Measurements from ENCODE around the gene PSME3.
"Not testable (repeated sequence)": the region's sequence is repeated elsewhere in the genome, so short reads cannot be mapped to it uniquely, and the experiment has no call there.

The PSME3 gene

GRCh38 chr17:42851371-42852240 lies 18.4 kb downstream of the PSME3 start:
- DNase-seq, result not testable (repeated sequence)

GRCh38 chr17:42852351-42852750 lies 19.2 kb downstream of the PSME3 start:
- DNase-seq, result no peak

DNA sequence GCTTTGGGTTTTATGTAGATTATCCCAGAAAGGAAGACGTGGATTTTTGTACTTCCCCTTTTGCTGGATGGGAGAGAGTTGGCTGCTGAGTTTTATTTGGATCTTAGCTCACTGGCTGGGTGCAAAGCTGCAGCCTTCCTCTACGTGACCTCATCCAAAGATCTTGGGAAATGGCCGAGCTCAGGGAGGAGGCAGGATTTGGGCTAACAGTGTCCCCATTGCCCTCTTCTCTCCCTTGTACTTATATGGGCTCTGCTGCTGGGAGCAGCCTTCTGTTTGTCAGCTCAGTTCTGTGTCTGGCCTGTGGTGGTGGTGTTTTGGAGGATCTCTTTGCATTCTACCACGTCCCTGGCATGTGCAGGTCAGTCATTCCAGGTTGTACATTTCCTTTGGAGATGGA lies 19.8 kb downstream of the PSME3 start:
- DNase-seq, result peak; percentile 38

DNA sequence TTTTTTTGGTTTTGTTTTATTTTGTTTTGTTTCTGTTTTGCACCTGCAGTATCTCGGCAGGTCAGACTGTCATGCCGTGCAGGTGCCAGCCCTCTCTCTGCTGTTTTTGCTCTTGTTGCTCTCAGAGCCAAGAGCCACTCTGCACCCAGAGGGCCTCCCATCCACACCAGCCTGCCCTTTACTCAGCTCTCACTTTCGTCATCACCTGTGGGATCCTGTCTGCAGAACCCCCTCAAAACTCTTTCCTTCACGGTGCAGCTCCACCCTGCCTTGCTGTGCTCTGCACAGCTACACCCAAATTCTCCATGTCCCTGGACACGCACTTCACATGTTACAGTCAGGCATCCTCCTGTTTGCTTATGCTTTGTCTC lies 20.4 kb downstream of the PSME3 start:
- peak; percentile 89 for DNase-seq

GRCh38 chr17:42853968-42854790 lies 21.0 kb downstream of the PSME3 start:
- peak; percentile 46 for DNase-seq

DNA sequence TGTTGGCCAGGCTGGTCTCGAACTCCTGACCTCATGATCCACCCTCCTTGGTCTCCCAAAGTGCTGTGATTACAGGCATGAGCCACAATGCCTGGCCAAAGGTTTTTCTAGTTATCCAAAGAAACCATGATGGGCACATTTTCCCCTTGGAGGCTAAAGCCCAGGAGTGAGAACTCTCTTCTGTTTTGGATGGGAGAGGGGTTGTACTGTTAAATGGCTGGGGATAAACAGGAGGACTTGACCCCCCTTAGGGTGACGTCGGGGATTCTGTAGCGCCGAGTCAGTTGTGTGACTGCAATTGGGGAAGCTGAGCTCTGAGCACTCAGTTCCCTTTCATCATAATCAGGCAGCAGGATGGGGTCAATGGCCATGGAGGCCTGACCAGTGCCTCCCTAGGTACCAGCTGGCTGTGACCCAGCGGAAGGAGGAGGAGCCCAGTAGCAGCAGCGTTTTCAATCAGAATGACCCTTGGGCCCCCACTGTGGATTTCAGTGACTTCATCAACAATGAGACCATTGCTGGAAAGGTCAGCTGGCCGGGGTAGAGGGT lies 21.9 kb downstream of the PSME3 start:
- DNase-seq, result no peak

DNA sequence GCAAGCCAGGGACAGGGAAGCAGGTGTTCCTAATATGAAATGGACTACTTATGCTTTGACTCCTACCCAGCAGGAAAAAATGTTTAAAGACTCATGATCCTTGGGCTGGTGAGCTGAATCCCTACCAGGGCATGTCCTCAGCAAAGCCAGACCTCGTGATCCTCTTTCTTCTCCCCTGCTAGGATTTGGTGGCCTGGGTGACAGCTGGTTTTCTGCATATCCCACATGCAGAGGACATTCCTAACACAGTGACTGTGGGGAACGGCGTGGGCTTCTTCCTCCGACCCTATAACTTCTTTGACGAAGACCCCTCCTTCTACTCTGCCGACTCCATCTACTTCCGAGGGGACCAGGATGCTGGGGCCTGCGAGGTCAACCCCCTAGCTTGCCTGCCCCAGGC lies 22.9 kb downstream of the PSME3 start:
- DNase-seq, result not testable (repeated sequence)

DNA sequence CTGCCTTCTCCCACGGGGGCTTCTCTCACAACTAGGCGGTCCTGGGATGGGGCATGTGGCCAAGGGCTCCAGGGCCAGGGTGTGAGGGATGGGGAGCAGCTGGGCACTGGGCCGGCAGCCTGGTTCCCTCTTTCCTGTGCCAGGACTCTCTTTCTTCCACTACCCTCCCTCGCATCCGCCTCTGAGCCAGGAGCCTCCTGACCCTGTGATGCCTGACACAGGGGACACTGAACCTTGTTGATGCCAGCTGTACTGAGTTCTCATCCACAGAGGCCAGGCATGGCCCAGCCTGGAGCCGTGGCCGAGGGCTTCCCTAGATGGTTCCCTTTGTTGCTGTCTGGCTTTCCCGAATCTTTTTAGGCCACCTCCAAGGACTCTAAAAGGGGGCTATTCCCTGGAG lies 23.3 kb downstream of the PSME3 start:
- not testable (repeated sequence) for DNase-seq

- no peak for DNase-seq
These were observed 24.2 kb downstream of the PSME3 start for GRCh38 chr17:42857389-42857788.

- DNase-seq, result no peak
These were observed 32.5 kb downstream of the PSME3 start for GRCh38 chr17:42865638-42866094.

- no peak for DNase-seq
These were observed 33.0 kb downstream of the PSME3 start for GRCh38 chr17:42866216-42866615.

- DNase-seq, result no peak
These were observed 33.7 kb downstream of the PSME3 start for GRCh38 chr17:42866631-42867575.

- DNase-seq, result not testable (repeated sequence)
These were observed 34.6 kb downstream of the PSME3 start for GRCh38 chr17:42867694-42868261.

- no peak for DNase-seq
These were observed 35.1 kb downstream of the PSME3 start for GRCh38 chr17:42868338-42868737.

DNA sequence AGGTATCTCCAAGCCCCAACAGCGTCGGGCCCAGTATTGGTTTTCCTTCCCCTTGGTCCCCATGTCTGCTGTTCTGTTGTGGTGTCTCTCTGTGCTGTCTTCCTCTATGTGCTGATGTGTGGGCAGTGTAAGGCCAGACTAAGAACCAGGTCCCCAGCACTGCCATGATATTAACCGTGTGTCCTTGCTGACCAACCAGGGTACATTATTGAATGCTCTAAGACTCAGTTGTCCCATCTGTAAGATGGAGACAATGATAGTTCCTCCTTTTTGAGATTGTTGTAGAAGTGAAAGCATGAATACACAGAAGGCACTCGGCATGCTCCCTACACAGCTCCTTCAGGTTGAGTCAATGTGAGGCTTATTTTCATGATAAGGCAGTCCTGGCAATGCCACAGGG lies 38.5 kb downstream of the PSME3 start:
- DNase-seq, result peak; percentile 20

GRCh38 chr17:42872251-42872965 lies 39.2 kb downstream of the PSME3 start:
- no peak for DNase-seq

- no peak for DNase-seq
These were observed 40.1 kb downstream of the PSME3 start for GRCh38 chr17:42873315-42873714.

DNA sequence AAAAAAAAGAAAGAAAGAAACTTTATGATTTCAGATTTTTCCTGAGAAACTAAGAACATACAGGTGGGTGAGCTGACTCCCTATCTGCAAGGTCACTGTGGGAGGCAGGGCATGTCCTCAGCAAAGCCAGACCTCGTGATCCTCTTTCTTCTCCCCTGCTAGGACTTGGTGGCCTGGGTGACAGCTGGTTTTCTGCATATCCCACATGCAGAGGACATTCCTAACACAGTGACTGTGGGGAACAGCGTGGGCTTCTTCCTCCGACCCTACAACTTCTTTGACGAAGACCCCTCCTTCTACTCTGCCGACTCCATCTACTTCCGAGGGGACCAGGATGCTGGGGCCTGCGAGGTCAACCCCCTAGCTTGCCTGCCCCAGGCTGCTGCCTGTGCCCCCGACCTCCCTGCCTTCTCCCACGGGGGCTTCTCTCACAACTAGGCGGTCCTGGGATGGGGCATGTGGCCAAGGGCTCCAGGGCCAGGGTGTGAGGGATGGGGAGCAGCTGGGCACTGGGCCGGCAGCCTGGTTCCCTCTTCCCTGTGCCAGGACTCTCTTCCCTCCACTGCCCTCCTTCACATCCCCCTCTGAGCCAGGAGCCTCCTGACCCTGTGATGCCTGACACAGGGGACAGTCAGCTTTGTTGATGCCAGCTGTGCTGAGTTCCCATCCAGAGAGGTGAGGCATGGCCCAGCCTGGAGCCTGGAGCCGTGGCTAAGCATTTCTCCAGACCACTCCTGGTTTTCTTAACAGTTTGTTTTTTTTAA lies 40.9 kb downstream of the PSME3 start:
- DNase-seq, result not testable (repeated sequence)

DNA sequence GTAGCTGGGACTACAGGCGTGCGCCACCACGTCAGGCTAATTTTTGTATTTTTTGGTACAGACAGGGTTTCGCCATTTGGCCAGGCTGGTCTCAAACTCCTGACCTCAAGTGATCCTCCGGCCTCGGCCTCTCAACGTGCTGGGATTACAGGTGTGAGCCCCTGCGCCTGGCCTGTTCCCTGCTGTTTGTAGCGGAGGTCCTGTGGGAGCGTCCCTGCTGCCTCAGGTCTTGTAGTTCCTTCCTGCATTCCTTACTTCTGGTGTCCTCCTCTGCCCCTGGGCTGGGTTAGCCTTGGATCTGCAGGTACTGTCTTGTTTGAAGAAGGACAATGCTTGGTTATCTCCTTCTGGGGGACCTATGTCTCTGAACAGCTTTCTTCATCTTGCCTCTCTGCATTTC lies 43.8 kb downstream of the PSME3 start:
- DNase-seq, result no peak

- peak; percentile 82 for DNase-seq
These were observed 45.1 kb downstream of the PSME3 start for GRCh38 chr17:42878123-42878880.

Data from RPMI8226 (cell line).